HUES6 (cell line): ENCODE measurements around the gene DDX20.

Source experiments
- H3K27ac ChIP-seq: 2 replicates; pipeline ENCODE4 v1.7.0; 2013; ENCODE audit warnings: low read depth, mild to moderate bottlenecking, low read length, inconsistent platforms
- H3K27me3 ChIP-seq: 2 replicates; pipeline ENCODE4 v1.6.1; 2013; ENCODE audit warnings: low read length; ENCODE audit not compliant: control insufficient read depth, insufficient read depth
- H3K36me3 ChIP-seq: 2 replicates; pipeline ENCODE4 v1.6.1; 2013; ENCODE audit warnings: low read length; ENCODE audit not compliant: control insufficient read depth, insufficient read depth
- H3K4me1 ChIP-seq: 2 replicates; pipeline ENCODE4 v1.6.1; 2013; ENCODE audit warnings: low read length; ENCODE audit not compliant: control insufficient read depth, insufficient read depth
- H3K4me3 ChIP-seq: 2 replicates; pipeline ENCODE4 v1.5.1; 2013; ENCODE audit warnings: low read depth, low read length
- H3K9ac ChIP-seq: one replicate; pipeline ENCODE4 v1.6.1; 2013; ENCODE audit warnings: mild to moderate bottlenecking, low read length
- H3K9me3 ChIP-seq: 2 replicates; pipeline ENCODE4 v1.6.1; 2013; ENCODE audit warnings: low read depth, low read length; ENCODE audit not compliant: control insufficient read depth, insufficient read depth

The DDX20 gene

GRCh38 chr1:111733992-111734341 is 21.7 kb upstream of the DDX20 start:
- H3K4me3 ChIP-seq = no peak overlapping the region

GRCh38 chr1:111734426-111734825 is 21.3 kb upstream of the DDX20 start:
- no peak overlapping the region for H3K9ac ChIP-seq
- peaks cover 50% of the 10 kb centered on the region for H3K4me1 ChIP-seq
- H3K4me3 ChIP-seq = no peak overlapping the region
- H3K36me3 ChIP-seq = peaks cover 2% of the 10 kb centered on the region; the same call in 1 of the 2 replicates
- no peaks in the 10 kb centered on the region for H3K9me3 ChIP-seq
- peaks cover 8% of the 10 kb centered on the region; the same call in 1 of the 2 replicates for H3K27me3 ChIP-seq
- H3K27ac ChIP-seq = no peak overlapping the region

More at GRCh38 chr1:111733992-111734341, 21.7 kb upstream of the DDX20 start:
- H3K9ac ChIP-seq = no peak overlapping the region
- peaks cover 50% of the 10 kb centered on the region for H3K4me1 ChIP-seq
- H3K27ac ChIP-seq = no peak overlapping the region
- H3K36me3 ChIP-seq = peaks cover 2% of the 10 kb centered on the region; the same call in 1 of the 2 replicates
- peaks cover 8% of the 10 kb centered on the region; the same call in 1 of the 2 replicates for H3K27me3 ChIP-seq
- H3K9me3 ChIP-seq = no peaks in the 10 kb centered on the region

GRCh38 chr1:111734856-111735255 is 20.8 kb upstream of the DDX20 start:
- Histone ChIP-seq H3K4me1 (peaks cover 47% of the 10 kb centered on the region), H3K4me3 (no peak overlapping the region), H3K9ac (no peak overlapping the region)

GRCh38 chr1:111735321-111735720 is 20.4 kb upstream of the DDX20 start:
- no peak overlapping the region for H3K4me3 ChIP-seq
- no peak overlapping the region for H3K27ac ChIP-seq
- H3K36me3 ChIP-seq = peaks cover 2% of the 10 kb centered on the region; the same call in 1 of the 2 replicates
- H3K9me3 ChIP-seq = no peaks in the 10 kb centered on the region
- H3K4me1 ChIP-seq = peaks cover 42% of the 10 kb centered on the region
- H3K27me3 ChIP-seq = peaks cover 8% of the 10 kb centered on the region; the same call in 1 of the 2 replicates
- no peak overlapping the region for H3K9ac ChIP-seq

More at GRCh38 chr1:111734856-111735255, 20.8 kb upstream of the DDX20 start:
- Histone ChIP-seq H3K36me3 (peaks cover 2% of the 10 kb centered on the region; the same call in 1 of the 2 replicates), H3K27me3 (peaks cover 8% of the 10 kb centered on the region; the same call in 1 of the 2 replicates), H3K9me3 (no peaks in the 10 kb centered on the region), H3K27ac (no peak overlapping the region)

GRCh38 chr1:111735858-111736544 is 19.7 kb upstream of the DDX20 start:
- Histone ChIP-seq H3K27ac (no peak overlapping the region), H3K9me3 (no peaks in the 10 kb centered on the region), H3K36me3 (peaks cover 2% of the 10 kb centered on the region; the same call in 1 of the 2 replicates), H3K9ac (no peak overlapping the region), H3K4me1 (peaks cover 39% of the 10 kb centered on the region), H3K27me3 (peaks cover 10% of the 10 kb centered on the region), H3K4me3 (peak overlapping the region; percentile 10)

- Histone ChIP-seq H3K27me3 (peaks cover 16% of the 10 kb centered on the region), H3K4me3 (0 out of 2 replicates have a peak overlapping the region, but pooled peaks have one; percentile 75), H3K9ac (no peak overlapping the region), H3K27ac (no peak overlapping the region), H3K36me3 (peaks cover 2% of the 10 kb centered on the region; the same call in 1 of the 2 replicates), H3K4me1 (peaks cover 39% of the 10 kb centered on the region), H3K9me3 (no peaks in the 10 kb centered on the region)
These were observed 19.0 kb upstream of the DDX20 start for GRCh38 chr1:111736548-111737215.

GRCh38 chr1:111737216-111738132 is 18.2 kb upstream of the DDX20 start:
- Histone ChIP-seq H3K4me1 (peaks cover 39% of the 10 kb centered on the region), H3K9ac (no peak overlapping the region), H3K9me3 (no peaks in the 10 kb centered on the region), H3K27ac (no peak overlapping the region), H3K27me3 (peaks cover 22% of the 10 kb centered on the region), H3K36me3 (peaks cover 2% of the 10 kb centered on the region; the same call in 1 of the 2 replicates), H3K4me3 (peak overlapping the region; percentile 75)

- H3K27ac ChIP-seq = no peak overlapping the region
- no peaks in the 10 kb centered on the region for H3K9me3 ChIP-seq
These were observed 17.6 kb upstream of the DDX20 start for GRCh38 chr1:111738133-111738435.

GRCh38 chr1:111738436-111739193 is 17.1 kb upstream of the DDX20 start:
- no peaks in the 10 kb centered on the region for H3K9me3 ChIP-seq
- peak overlapping the region; percentile 75 for H3K4me3 ChIP-seq
- H3K4me1 ChIP-seq = peaks cover 33% of the 10 kb centered on the region
- peaks cover 31% of the 10 kb centered on the region for H3K27me3 ChIP-seq
- peak overlapping the region; percentile 74 for H3K9ac ChIP-seq
- peaks cover 2% of the 10 kb centered on the region; the same call in 1 of the 2 replicates for H3K36me3 ChIP-seq
- peak overlapping the region; percentile 56; the same call in 1 of the 2 replicates for H3K27ac ChIP-seq

More at GRCh38 chr1:111738133-111738435, 17.6 kb upstream of the DDX20 start:
- H3K4me3 ChIP-seq = peak overlapping the region; percentile 75
- peak overlapping the region; percentile 74 for H3K9ac ChIP-seq
- peaks cover 26% of the 10 kb centered on the region for H3K27me3 ChIP-seq
- peaks cover 38% of the 10 kb centered on the region for H3K4me1 ChIP-seq
- peaks cover 2% of the 10 kb centered on the region; the same call in 1 of the 2 replicates for H3K36me3 ChIP-seq
